T-helper 17 cell (primary cell): ENCODE data around the gene EDN3. TPM values are rescaled to one million over a fixed set of nuclear protein-coding genes. Genes with fewer than 3 reads are reported as not detected.

ENCODE experiments used
- ATAC-seq: fragments of 150-1000 bp; cut with Tn5 transposase; 2 replicates; pipeline ENCODE4 v1.10.0; 2021; ENCODE audit warnings: mild to moderate bottlenecking, moderate library complexity
- DNase-seq, 3 donors: peaks; one replicate each; pipeline versions ENCODE4 v3.0.0 to v3.0.0-alpha.2; 2020 to 2021
- H3K9me3 ChIP-seq: one replicate; pipeline ENCODE4 v1.7.0; 2013; ENCODE audit warnings: low read length, mild to moderate bottlenecking; ENCODE audit not compliant: control insufficient read depth, poor library complexity, severe bottlenecking
- H3K27ac Mint-ChIP-seq: one replicate; pipeline ENCODE4 v1.8.0; 2022; ENCODE audit warnings: mild to moderate bottlenecking, moderate library complexity, mixed read lengths
- H3K27me3 Mint-ChIP-seq: one replicate; pipeline ENCODE4 v1.8.0; 2022; ENCODE audit warnings: mixed read lengths
- H3K36me3 Mint-ChIP-seq: one replicate; pipeline ENCODE4 v1.8.0; 2022; ENCODE audit warnings: low read depth, mixed read lengths
- H3K4me1 Mint-ChIP-seq: one replicate; pipeline ENCODE4 v1.8.0; 2022; ENCODE audit warnings: mild to moderate bottlenecking, mixed read lengths
- H3K4me3 Mint-ChIP-seq: one replicate; pipeline ENCODE4 v1.8.0; 2022; ENCODE audit warnings: mild to moderate bottlenecking, moderate library complexity, mixed read lengths
- total RNA-seq, 4 donors: library from RNA in 2 of 4; stranded (reverse) in 2 of 4; gene quantifications; one replicate each; pipeline ENCODE4 v1.2.3 and lab custom pipeline; 2022 to 2026

Gene EDN3, protein sequence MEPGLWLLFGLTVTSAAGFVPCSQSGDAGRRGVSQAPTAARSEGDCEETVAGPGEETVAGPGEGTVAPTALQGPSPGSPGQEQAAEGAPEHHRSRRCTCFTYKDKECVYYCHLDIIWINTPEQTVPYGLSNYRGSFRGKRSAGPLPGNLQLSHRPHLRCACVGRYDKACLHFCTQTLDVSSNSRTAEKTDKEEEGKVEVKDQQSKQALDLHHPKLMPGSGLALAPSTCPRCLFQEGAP
- total RNA-seq (1 to 10 TPM in 1 of 2 donors, under 1 TPM in 1; 0.92 to 1.0 TPM), total RNA-seq (lab: John Stamatoyannopoulos, UW) (0.12 to 0.75 reads per million in 2 donors)

DNA sequence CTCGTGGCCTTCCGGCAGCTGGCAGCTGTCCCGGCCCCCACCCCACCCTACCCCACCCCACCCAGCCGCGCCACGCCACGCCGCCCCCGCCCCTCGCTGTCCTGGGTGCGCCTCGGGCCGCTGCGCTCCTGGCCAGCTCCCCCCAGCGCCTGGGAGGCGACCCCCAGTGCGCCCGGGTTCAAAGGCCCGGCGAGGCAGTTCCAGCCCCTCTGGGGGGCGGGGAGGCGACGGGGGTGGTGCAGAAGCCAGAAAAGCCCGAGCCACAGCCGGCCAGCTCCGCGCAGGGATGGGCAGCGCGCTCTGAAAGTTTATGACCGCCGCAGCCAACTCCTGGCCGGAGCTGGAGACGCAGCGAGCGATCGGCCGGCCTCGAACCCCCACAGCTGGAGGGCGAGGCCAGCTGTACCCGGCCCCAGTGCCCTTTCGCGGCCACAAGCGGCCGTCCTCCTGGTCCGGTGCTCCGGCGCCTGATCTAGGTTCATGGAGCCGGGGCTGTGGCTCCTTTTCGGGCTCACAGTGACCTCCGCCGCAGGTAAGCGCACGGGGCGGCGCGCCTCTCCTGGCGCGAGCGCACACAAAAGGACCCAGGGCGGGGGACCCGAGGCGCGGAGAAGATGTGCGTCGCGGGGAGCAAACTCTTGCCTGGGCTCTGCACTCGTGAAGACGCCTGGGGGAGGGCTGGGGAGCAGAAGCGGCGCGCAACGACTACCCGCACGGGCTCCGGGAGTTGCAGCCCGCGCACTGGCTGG, at the start of gene EDN3:
Gene EDN3, plus strand, starts transcription at position 279 of the 749 bp plus-strand sequence. Its CDS starts 202 bp downstream, at position 481.
- H3K4me1 Mint-ChIP-seq, result peaks cover 7% of the 10 kb centered on the region
- peaks cover 67% of the 10 kb centered on the region for H3K27me3 Mint-ChIP-seq
- DNase-seq (no peak), ATAC-seq (no peak)
- H3K4me3 Mint-ChIP-seq, result peak within 1 kb of the TSS; percentile 56
- no peak within 1 kb of the TSS for H3K27ac Mint-ChIP-seq
- H3K9me3 ChIP-seq, result no peaks in the 10 kb centered on the region
- H3K36me3 Mint-ChIP-seq, result peaks cover 2% of the 10 kb centered on the region

DNA sequence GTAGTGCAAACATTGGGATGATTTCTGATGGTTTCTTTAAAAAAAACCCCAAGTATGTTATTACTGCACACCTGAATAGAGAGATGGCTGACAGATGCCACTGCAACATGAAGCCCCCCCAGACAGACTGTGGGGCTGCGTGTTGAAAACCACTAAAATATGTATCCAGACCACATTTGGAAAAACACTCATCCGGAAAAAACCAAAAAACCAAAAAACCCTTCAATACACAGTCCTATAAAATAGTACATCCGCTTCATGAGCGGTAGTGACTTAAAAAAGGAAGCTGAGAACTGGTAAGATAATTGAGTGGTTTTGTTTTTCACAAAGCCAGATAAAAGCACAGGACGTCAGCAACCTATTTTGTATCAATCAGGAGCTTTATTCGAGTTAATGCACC, 47.1 kb upstream of the EDN3 start:
- H3K9me3 ChIP-seq, result no peaks in the 10 kb centered on the region
- no peaks in the 10 kb centered on the region for H3K36me3 Mint-ChIP-seq
- peak overlapping the region; percentile 82 for H3K4me3 Mint-ChIP-seq
- DNase-seq (peak in 1 of 3 donors; percentile 15), ATAC-seq (peak; percentile 79)
- peaks cover 40% of the 10 kb centered on the region for H3K4me1 Mint-ChIP-seq
- H3K27ac Mint-ChIP-seq, result peak overlapping the region; percentile 96
- H3K27me3 Mint-ChIP-seq, result no peaks in the 10 kb centered on the region

DNA sequence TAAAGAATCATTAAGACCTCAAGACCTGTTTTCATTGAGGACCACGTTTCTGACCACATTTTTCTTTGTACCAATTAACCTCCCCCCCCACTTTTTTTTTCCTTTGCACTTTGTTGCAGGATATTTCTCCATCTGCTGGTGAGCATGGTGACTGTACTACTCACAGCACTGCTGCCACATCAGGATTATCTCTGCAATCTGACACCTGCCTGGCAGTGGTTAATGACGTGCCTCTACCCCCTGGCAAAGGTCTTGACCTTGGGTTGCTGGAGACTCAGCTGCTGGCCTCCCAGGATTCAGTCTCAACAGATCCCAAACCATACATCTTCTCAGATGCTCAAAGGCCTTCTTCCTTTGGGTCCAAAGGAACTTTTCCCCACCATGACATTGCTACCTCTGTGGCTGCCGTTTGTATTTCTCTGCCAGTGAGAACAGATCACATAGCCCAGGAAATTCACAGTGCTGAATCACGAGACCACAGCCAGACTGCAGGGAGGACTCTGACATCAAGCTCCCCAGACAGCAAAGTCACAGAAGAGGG, 46.6 kb upstream of the EDN3 start:
- peak; percentile 72 for ATAC-seq
- no peaks in the 10 kb centered on the region for H3K36me3 Mint-ChIP-seq
- peak overlapping the region; percentile 96 for H3K27ac Mint-ChIP-seq
- no peaks in the 10 kb centered on the region for H3K27me3 Mint-ChIP-seq
- peaks cover 42% of the 10 kb centered on the region for H3K4me1 Mint-ChIP-seq
- H3K9me3 ChIP-seq, result no peaks in the 10 kb centered on the region
- H3K4me3 Mint-ChIP-seq, result peak overlapping the region; percentile 82
- peak in 2 of 3 donors; percentile 17 to 18 for DNase-seq

DNA sequence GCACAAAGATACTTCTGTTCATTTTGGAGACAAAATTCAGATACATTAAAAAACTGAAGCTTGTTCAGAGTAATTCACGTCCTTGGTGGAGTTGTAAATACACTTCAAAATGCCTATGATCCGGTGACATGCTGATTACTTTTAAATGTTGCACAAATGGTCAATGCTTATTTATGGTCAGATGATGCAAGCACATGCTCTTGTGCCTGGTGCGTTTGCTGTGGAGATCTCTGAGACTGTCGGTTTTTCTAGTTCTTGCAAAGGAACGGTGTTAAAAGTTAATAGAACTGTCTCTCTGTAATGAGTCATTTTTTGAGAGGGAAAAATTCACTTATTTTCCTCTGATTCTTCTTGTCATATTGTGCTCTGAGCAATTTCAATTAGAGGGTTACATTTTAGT, 45.2 kb upstream of the EDN3 start:
- Mint-ChIP-seq H3K36me3 (no peaks in the 10 kb centered on the region), H3K4me1 (peaks cover 41% of the 10 kb centered on the region), H3K27me3 (no peaks in the 10 kb centered on the region), H3K27ac (peak overlapping the region; percentile 96), H3K4me3 (peak overlapping the region; percentile 7)
- H3K9me3 ChIP-seq, result no peaks in the 10 kb centered on the region
- no peak for ATAC-seq
- DNase-seq, result no peak

DNA sequence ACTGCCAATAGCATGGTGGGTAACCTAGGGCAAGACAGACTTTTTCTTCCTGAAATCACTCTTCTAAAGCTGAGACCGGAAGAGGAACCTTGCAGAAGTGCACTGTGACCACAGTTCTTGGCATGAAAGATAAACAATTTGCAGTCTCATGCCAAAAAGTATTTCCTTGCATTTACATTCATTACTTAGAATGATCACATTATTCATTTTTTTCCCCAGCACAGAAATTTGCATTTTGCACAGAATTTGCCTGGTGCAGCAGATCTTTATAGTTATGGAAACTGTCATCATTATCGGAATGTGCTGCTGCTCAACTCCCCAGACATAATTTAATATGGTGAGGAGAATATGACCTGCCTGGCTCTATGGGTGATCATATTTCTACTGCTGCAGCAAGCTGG, 42.2 kb upstream of the EDN3 start:
- ATAC-seq (no peak), DNase-seq (no peak)
- H3K4me3 Mint-ChIP-seq, result peak overlapping the region; percentile 28
- H3K4me1 Mint-ChIP-seq, result peaks cover 30% of the 10 kb centered on the region
- peak overlapping the region; percentile 65 for H3K27ac Mint-ChIP-seq
- H3K9me3 ChIP-seq, result no peaks in the 10 kb centered on the region
- H3K36me3 Mint-ChIP-seq, result no peaks in the 10 kb centered on the region
- no peaks in the 10 kb centered on the region for H3K27me3 Mint-ChIP-seq

DNA sequence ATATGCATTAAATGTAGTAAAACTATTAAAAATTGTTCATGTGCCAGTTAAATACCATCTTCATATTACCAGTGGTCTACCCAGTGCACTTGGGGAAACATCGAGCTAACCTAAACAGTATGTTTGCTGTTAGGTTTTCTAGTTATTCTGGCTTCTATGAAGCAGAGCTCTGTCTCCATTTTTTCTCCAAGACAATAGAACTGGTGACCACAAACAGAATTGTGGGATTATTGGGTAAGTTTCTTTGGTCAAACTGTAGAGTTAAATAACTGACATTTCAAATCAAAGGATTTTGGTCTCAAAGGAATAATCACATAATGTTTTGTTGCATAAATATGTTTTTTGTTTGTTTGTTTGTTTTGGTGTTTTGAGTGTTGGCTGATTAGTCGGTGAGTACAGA, 40.5 kb upstream of the EDN3 start:
- DNase-seq (no peak), ATAC-seq (no peak)
- no peaks in the 10 kb centered on the region for H3K36me3 Mint-ChIP-seq
- H3K27ac Mint-ChIP-seq, result peak overlapping the region; percentile 6
- peaks cover 19% of the 10 kb centered on the region for H3K4me1 Mint-ChIP-seq
- no peaks in the 10 kb centered on the region for H3K27me3 Mint-ChIP-seq
- no peak overlapping the region for H3K4me3 Mint-ChIP-seq
- H3K9me3 ChIP-seq, result no peaks in the 10 kb centered on the region

DNA sequence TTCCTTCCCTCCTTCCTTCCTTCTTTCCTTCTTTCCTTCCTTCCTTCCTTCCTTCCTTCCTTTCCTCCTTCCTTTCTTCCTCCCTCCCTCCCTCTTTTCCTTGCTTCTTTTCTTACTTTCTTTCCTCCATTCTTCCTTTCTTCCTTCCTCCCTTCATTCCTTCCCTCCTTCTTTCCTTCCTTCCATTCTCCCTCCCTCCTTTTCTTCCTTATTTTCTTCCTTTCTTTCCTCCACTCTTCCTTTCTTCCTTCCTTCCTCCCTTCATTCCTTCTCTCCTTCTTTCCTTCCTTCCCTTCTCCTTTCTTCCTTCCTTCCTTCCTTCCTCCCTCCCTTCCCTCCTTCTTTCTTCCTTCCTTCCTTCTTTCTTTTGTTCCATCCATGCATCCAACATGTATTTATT, 35.1 kb upstream of the EDN3 start:
- peak overlapping the region; percentile 9 for H3K27ac Mint-ChIP-seq
- H3K4me3 Mint-ChIP-seq, result no peak overlapping the region
- no peak for DNase-seq
- H3K36me3 Mint-ChIP-seq, result no peaks in the 10 kb centered on the region
- peaks cover 4% of the 10 kb centered on the region for H3K27me3 Mint-ChIP-seq
- ATAC-seq, result no peak
- no peaks in the 10 kb centered on the region for H3K9me3 ChIP-seq
- peaks cover 17% of the 10 kb centered on the region for H3K4me1 Mint-ChIP-seq

DNA sequence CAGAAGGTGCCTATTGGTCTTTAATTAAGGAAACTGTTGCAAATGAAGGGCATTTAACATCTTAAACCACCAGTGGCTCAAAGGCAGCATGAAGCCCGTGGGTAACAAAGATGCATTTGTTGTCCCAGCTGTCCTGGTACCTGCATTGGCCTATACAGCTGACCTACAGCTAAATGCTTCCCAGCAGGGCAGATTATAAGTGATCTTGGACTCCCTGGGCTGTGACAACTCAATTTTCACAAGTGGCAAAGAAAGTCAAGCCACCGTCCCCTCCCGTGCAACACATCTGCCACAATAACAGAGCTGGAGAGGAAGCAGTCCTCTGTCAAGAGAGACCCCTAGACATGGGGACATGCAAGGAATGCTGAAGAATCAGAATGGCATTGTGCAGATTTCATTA, 31.5 kb upstream of the EDN3 start:
- ATAC-seq (no peak), DNase-seq (no peak)
- no peaks in the 10 kb centered on the region for H3K9me3 ChIP-seq
- H3K36me3 Mint-ChIP-seq, result peaks cover 3% of the 10 kb centered on the region
- H3K27me3 Mint-ChIP-seq, result peaks cover 12% of the 10 kb centered on the region
- H3K27ac Mint-ChIP-seq, result no peak overlapping the region
- H3K4me3 Mint-ChIP-seq, result no peak overlapping the region
- H3K4me1 Mint-ChIP-seq, result peaks cover 29% of the 10 kb centered on the region

DNA sequence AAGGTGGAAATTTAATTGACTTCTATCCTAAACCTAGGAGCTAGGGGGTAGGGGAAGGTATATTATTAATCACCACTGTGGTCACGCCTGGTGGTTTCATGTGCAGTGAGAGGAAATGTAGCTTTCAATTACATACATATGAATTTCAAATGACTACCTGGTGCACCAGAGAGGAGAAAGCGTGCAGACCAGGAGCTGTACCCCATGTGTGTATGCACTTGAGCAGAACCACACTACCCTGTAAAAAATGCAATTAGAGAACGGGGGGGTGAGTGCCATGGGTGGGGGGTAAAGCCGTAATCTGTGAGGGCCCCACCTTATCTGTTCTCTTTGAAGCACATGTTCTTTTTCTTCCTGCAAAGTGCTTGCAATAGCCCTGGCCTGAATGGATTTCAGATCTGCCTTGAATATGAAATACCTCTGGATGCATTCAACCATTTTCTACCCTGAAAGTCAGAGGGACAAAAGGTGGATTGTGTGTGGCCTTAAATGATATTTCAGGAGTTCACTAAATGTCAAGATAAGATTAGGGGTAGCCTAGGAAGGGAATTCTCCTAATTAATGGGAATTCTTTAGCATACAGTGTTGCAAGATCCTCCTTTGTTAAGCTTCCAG, 30.9 kb upstream of the EDN3 start:
- peaks cover 12% of the 10 kb centered on the region for H3K27me3 Mint-ChIP-seq
- H3K4me1 Mint-ChIP-seq, result peaks cover 35% of the 10 kb centered on the region
- no peak overlapping the region for H3K4me3 Mint-ChIP-seq
- H3K27ac Mint-ChIP-seq, result no peak overlapping the region
- DNase-seq (no peak), ATAC-seq (no peak)
- no peaks in the 10 kb centered on the region for H3K9me3 ChIP-seq
- peaks cover 3% of the 10 kb centered on the region for H3K36me3 Mint-ChIP-seq

DNA sequence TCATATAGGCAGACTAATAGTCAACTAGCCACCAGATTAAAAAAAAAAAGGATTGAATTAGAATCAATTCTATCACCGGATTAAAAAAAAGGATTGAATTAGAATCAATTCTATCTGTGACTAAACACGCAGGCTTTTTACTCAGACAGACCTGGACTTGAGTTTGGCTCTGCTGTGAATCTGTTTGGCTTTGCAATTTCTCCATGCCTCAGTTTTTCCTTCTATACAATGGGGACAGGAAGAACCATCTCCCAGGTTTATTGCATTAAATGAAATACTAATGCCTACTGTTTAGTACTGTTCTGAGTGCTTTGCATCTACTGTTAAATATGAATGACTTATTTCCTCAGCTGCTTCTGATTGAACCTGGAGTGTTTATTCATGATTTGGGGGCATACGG, 30.0 kb upstream of the EDN3 start:
- Mint-ChIP-seq H3K4me1 (peaks cover 33% of the 10 kb centered on the region), H3K36me3 (peaks cover 3% of the 10 kb centered on the region), H3K4me3 (no peak overlapping the region), H3K27me3 (peaks cover 12% of the 10 kb centered on the region), H3K27ac (no peak overlapping the region)
- DNase-seq (no peak), ATAC-seq (no peak)
- no peaks in the 10 kb centered on the region for H3K9me3 ChIP-seq

DNA sequence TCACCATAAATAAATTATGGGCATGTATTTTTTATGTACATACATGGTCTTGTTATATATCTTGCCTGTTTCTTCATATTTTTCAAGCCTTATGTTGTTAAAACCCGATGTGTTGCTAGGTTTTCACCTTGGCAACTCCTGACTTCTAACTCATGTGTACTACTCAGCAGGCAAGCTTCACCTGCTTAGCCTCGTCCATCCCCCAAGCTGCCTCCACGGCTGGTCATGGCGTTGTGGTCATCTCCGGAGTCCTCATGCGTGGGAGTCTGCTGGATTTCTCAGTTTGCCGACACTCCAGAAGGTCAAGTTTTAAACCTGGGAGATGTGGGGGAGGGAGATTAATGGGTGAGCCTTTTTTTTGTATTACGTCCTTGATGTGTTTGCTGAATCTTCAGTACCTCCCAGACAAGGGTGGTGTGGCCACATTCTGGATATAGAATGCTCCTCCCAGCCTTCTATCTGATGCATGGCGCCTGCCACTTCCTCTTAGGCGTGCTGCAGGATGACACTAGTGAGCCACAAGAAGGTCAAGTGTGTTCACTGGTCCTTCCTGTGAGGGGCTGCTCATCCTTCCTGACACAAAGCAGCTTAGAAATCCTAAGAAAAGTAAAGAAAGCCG, 26.6 kb upstream of the EDN3 start:
- peak overlapping the region; percentile 69 for H3K27ac Mint-ChIP-seq

DNA sequence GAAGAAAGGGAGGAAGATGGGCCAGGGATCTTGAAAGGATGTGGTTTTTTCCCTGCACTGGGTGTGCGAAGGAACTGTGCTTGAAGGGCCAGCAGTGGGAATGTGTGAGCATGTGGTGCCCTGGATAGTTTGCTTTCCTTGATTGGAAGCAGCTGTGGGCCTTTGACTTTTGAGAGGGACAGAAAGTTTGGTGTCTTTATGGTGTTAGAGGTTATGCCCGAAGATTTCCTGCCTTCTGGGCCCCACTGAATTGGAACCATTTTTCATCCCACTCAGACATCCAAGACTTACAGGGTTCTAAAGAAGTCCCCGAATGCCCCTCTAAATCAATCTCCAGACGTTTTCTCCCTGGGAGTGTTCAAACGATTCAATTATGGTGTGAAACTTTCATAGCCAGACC, 23.5 kb upstream of the EDN3 start:
- Mint-ChIP-seq H3K4me1 (peaks cover 26% of the 10 kb centered on the region), H3K27ac (no peak overlapping the region), H3K27me3 (peaks cover 8% of the 10 kb centered on the region), H3K36me3 (peaks cover 5% of the 10 kb centered on the region), H3K4me3 (no peak overlapping the region)
- no peak for DNase-seq
- no peak for ATAC-seq
- no peaks in the 10 kb centered on the region for H3K9me3 ChIP-seq

More for the DNA sequence above, 26.6 kb upstream of the EDN3 start:
- Mint-ChIP-seq H3K27me3 (peaks cover 8% of the 10 kb centered on the region), H3K36me3 (peaks cover 5% of the 10 kb centered on the region), H3K4me1 (peaks cover 33% of the 10 kb centered on the region), H3K4me3 (peak overlapping the region; percentile 62)
- DNase-seq (no peak), ATAC-seq (peak; percentile 49)
- no peaks in the 10 kb centered on the region for H3K9me3 ChIP-seq

DNA sequence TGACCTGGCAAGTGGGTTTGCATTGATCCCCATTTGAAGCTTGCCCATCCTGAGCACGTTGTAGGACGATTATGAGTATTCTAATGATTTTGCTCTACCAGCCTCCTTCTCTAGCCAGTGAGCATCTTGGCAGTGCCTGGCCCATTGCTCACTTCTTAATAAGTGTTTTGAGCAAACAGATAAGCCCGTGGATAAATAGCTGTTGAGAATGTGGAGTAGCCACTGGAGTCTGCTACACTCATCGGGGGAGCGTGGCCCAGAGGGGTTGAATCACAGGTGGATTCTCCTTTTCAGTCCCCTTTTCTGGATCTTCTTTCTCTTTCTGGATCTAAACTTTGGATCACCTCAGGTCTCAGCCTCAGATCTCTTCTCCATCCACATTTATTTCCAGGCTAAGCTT, 15.9 kb upstream of the EDN3 start:
- Mint-ChIP-seq H3K4me1 (peaks cover 2% of the 10 kb centered on the region), H3K4me3 (no peak overlapping the region), H3K27ac (no peak overlapping the region), H3K36me3 (no peaks in the 10 kb centered on the region), H3K27me3 (no peaks in the 10 kb centered on the region)
- no peaks in the 10 kb centered on the region for H3K9me3 ChIP-seq
- DNase-seq (no peak), ATAC-seq (no peak)
